Heart left ventricle (tissue), 13 donors: ENCODE measurements around the gene SH3BP1.

ENCODE experiments used
- CTCF ChIP-seq, 12 donors: fragments of 200-600 bp; sonication (generic) in 4 of 12; IDR thresholded peaks; one replicate each; pipeline versions ENCODE4 v1.5.0 to v1.8.0; 2018 to 2022; ENCODE audit warnings: antibody characterized with exemption in 12 of 12, mild to moderate bottlenecking in 5 of 12
- POLR2A ChIP-seq, 2 donors: fragments of 450-650 bp; IDR thresholded peaks; one replicate each; pipeline ENCODE4 v1.6.1; 2017; ENCODE audit warnings: antibody characterized with exemption in 2 of 2, mild to moderate bottlenecking in 2 of 2, moderate library complexity in 2 of 2
- donor health status: ischemic (EF 13 %, LVEDD 7.1; RV severe dilation, severe dysfunction).
- donor health status: DM: no; HTN: yes; CAD: no.
- donor health status: DM: no; HTN: no; CAD: no.
- donor health status: ischemic (EF 25% LVEDD 6.9; RV normal size, moderate dysfunction).
- donor health status: ischemic (EF 25% LVEDD 5.7; RV mildly dilated, moderate dysfunction).
- donor health status: ischemic (EF 35%, LVEDD 5.7; RV mildly dilated, moderate dysfunction).
- donor health status: nonischemic (EF 11% LVEDD 7.7; RV severe dilation, severe dysfunction).
- donor health status: DM: yes; HTN: yes; CAD: no.
- donor health status: PGD.
- donor health status: ischemic (EF 29% LVEDD 5.4; RV normal size, mild dysfunction).
- donor health status: nonischemic (EF 23%, LVEDD 6.1; RV moderate dilation, normal function).

GRCh38 chr22:37647317-37647716 lies 7.8 kb downstream of the SH3BP1 start:
- TF ChIP-seq CTCF (IDR thresholded peaks at IDR 0.05) (no peak), POLR2A (IDR thresholded peaks at IDR 0.05) (no peak)
